K562 (cell line): ENCODE data around the gene WDR18. TPM values are rescaled to one million over a fixed set of nuclear protein-coding genes. Genes with fewer than 3 reads are reported as not detected.

Source experiments
- ARHGAP35 ChIP-seq: fragments of 450-650 bp; IDR thresholded peaks from 2 replicates; pipeline ENCODE4 v1.6.1; 2018; ENCODE audit not compliant: partially characterized antibody
- CBFB ChIP-seq: sonication (generic); formaldehyde crosslinking; IDR thresholded peaks from 2 replicates; pipeline ENCODE4 v1.4.0; 2020; ENCODE audit warnings: mild to moderate bottlenecking, missing genetic modification reagents
- CHD1 ChIP-seq: fragments of 200-600 bp; sonication (generic); IDR thresholded peaks from one replicate; pipeline ENCODE4 v1.6.1; 2012; ENCODE audit warnings: mild to moderate bottlenecking, moderate library complexity, low read length, inconsistent platforms
- EP400 ChIP-seq: fragments of 450-650 bp; IDR thresholded peaks from 2 replicates; pipeline ENCODE4 v1.6.1; 2017; ENCODE audit warnings: antibody characterized with exemption, mild to moderate bottlenecking, moderate library complexity
- JUNB ChIP-seq: fragments of 450-650 bp; formaldehyde crosslinking; conservative IDR thresholded peaks from 2 replicates; pipeline ENCODE4 v1.4.0; 2020; ENCODE audit warnings: mild to moderate bottlenecking
- KLF16 ChIP-seq: IDR thresholded peaks from 2 replicates; pipeline ENCODE4 v1.6.1; 2016; ENCODE audit warnings: antibody characterized with exemption
- MTA3 ChIP-seq: fragments of 450-650 bp; formaldehyde crosslinking; IDR thresholded peaks from 2 replicates; pipeline ENCODE4 v1.6.1; 2017; ENCODE audit warnings: mild to moderate bottlenecking, borderline replicate concordance
- MYC ChIP-seq, 2 experiments: fragments of 250-450 bp in 1 of 2; sonication (Bioruptor Pico) in 1 of 2; IDR thresholded peaks; 2 replicates each; pipeline versions ENCODE4 v1.5.1 to v1.6.1; 2012 to 2021; ENCODE audit warnings: low read depth in 2 of 2, borderline replicate concordance in 1 of 2, improper control_type of control experiment in 1 of 2, low read length in 1 of 2, mild to moderate bottlenecking in 1 of 2, moderate library complexity in 1 of 2
- NFATC3 ChIP-seq: fragments of 450-650 bp; IDR thresholded peaks from 2 replicates; pipeline ENCODE4 v1.6.1; 2017; ENCODE audit warnings: mild to moderate bottlenecking
- NR2C2 ChIP-seq, 2 experiments: fragments of 200-800 bp in 1 of 2; sonication (Bioruptor generic) in 1 of 2; sonication (generic) in 1 of 2; formaldehyde crosslinking in 1 of 2; IDR thresholded peaks; 2 replicates each; pipeline versions ENCODE4 v1.6.1 to v1.8.0; 2016 to 2022; ENCODE audit warnings: mild to moderate bottlenecking in 1 of 2, missing compliant biosample characterization in 1 of 2, missing genetic modification characterization in 1 of 2, missing genetic modification reagents in 1 of 2
- PHF8 ChIP-seq: fragments of 200-600 bp; sonication (generic); IDR thresholded peaks from 2 replicates; pipeline ENCODE4 v1.6.1; 2012; ENCODE audit warnings: mixed run types, mild to moderate bottlenecking, inconsistent platforms, low read length, moderate library complexity, borderline replicate concordance
- POLR2G ChIP-seq: fragments of 200-400 bp; formaldehyde crosslinking; IDR thresholded peaks from 2 replicates; pipeline ENCODE4 v1.6.1; 2017; ENCODE audit warnings: low read depth, mild to moderate bottlenecking, antibody characterized with exemption, low read length, moderate library complexity
- SRSF3 ChIP-seq: fragments of 200-400 bp; formaldehyde crosslinking; IDR thresholded peaks from 2 replicates; pipeline ENCODE4 v1.6.1; 2016; ENCODE audit warnings: mild to moderate bottlenecking, low read length, moderate library complexity; ENCODE audit not compliant: insufficient read depth
- ZFP30 ChIP-seq: fragments of 250-450 bp; sonication (Bioruptor Pico); IDR thresholded peaks from 2 replicates; pipeline ENCODE4 v1.8.0; 2022; ENCODE audit warnings: moderate library complexity, mild to moderate bottlenecking, inconsistent platforms, borderline replicate concordance
- ZNF134 ChIP-seq: fragments of 250-450 bp; sonication (Bioruptor Pico); conservative IDR thresholded peaks from 2 replicates; pipeline ENCODE4 v1.4.0; 2020
- ZNF143 ChIP-seq: sonication (generic); formaldehyde crosslinking; IDR thresholded peaks from 2 replicates; pipeline ENCODE4 v1.9.0; 2022; ENCODE audit warnings: mild to moderate bottlenecking, missing genetic modification reagents
- polyA plus RNA-seq, 8 experiments: library from polyadenylated mRNA; depleted of rRNA in 4 of 8; stranded (reverse) in 5 of 8; unstranded in 3 of 8; fragments of >200 nt; fragmentation: Nextera tagmentation in 2 of 8; fragmentation: Illumina TruSeq in 1 of 8; extraction: Ambion mirVana in 2 of 8; extraction: Trizol in 1 of 8; gene quantifications; 2 replicates each; pipeline versions ENCODE4 v1.2.1 to v1.2.3, GENCODE V29; 2011 to 2014; ENCODE audit warnings: inconsistent platforms in 1 of 8, missing spikeins in 1 of 8
- total RNA-seq, 7 experiments: library from RNA; depleted of rRNA in 6 of 7; stranded (reverse); fragments of >200 nt in 6 of 7; fragmentation: Illumina TruSeq in 2 of 7; extraction: Trizol in 2 of 7; gene quantifications; 2 replicates each; pipeline versions ENCODE4 v1.2.1 to v1.2.3, GENCODE V29; 2011 to 2021; ENCODE audit warnings: low replicate concordance in 1 of 7
- TF ChIP-seq, protein P1 (sequence below): IDR thresholded peaks from 3 replicates; pipeline ENCODE4 v1.6.1; 2011; ENCODE audit warnings: borderline replicate concordance, mild to moderate bottlenecking; ENCODE audit not compliant: insufficient read length, insufficient read depth
- TF ChIP-seq, protein P2 (sequence below): fragments of 250-450 bp; sonication (Bioruptor Pico); IDR thresholded peaks from 2 replicates; pipeline ENCODE4 v1.5.0; 2021
- TF ChIP-seq, protein P3 (sequence below): fragments of 250-450 bp; sonication (Bioruptor Pico); IDR thresholded peaks from 2 replicates; pipeline ENCODE4 v1.8.0; 2022; ENCODE audit warnings: moderate library complexity, mild to moderate bottlenecking, inconsistent platforms
- TF ChIP-seq, protein P4 (sequence below): fragments of 450-650 bp; IDR thresholded peaks from 2 replicates; pipeline ENCODE4 v1.6.1; 2016; ENCODE audit warnings: missing biosample characterization, missing genetic modification characterization

Gene WDR18
- total and polyA plus RNA-seq, 9 of the 15 experiments (the other 6 are each of a cell fraction or from before 2014, with no cell fraction given), result 0.65 to 181 (median 30.1) TPM

DNA sequence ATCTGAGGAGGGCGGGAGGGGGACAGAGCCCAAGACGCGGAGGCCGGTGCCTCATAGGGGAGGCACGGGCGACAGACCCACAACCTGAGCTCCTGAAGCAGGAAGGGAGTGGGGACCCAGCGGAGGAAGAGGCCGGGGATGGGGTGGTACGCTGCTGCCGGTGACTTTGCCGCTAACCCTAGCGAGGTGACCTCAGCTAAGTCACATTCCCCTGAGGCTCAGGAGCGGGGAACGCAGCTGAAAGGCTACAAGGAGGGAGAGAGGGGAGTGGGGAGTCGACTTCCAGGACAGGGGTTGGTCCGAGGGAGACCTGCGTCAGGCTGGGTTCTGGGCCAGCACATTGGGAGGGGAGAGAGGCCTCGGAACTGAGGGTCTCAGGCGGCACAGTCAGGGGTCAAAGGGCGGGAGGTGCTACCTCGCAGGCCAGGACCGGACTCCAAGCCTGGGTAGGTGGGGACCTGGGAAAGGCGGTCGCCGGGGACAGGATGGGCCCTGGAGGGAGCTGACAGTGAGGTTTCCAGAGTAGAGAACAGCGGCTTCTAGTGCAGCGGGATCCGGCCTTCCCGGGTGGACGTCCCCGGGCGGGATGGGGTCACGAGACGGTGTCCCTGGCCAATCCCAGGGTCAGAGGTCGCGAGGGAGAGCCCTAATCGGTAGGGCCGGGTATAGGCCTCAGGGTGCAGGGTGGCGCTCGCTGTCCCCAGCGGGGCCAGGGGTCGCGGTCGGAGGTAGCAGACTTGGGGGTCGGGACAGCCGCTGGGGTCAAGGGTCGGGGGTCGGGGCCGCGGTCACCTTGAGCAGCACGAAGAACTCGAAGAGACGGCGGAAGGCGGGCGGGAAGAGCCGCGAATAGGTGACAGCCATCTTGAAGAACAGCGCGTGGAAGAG is 36.1 kb downstream of the WDR18 start (continued):
- TF ChIP-seq, protein P1, sequence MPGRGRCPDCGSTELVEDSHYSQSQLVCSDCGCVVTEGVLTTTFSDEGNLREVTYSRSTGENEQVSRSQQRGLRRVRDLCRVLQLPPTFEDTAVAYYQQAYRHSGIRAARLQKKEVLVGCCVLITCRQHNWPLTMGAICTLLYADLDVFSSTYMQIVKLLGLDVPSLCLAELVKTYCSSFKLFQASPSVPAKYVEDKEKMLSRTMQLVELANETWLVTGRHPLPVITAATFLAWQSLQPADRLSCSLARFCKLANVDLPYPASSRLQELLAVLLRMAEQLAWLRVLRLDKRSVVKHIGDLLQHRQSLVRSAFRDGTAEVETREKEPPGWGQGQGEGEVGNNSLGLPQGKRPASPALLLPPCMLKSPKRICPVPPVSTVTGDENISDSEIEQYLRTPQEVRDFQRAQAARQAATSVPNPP, result no peak
- TF ChIP-seq NR2C2 (CRISPR knock-in tag; IDR thresholded peaks at IDR 0.05), result peak; percentile 83
- peak; percentile 96 for TF ChIP-seq NR2C2 (tag; IDR thresholded peaks at IDR 0.05)
- TF ChIP-seq NFATC3, result no peak
- no peak for TF ChIP-seq SRSF3
- TF ChIP-seq, protein P2, sequence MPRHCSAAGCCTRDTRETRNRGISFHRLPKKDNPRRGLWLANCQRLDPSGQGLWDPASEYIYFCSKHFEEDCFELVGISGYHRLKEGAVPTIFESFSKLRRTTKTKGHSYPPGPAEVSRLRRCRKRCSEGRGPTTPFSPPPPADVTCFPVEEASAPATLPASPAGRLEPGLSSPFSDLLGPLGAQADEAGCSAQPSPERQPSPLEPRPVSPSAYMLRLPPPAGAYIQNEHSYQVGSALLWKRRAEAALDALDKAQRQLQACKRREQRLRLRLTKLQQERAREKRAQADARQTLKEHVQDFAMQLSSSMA (CRISPR knock-in tag), result no peak
- TF ChIP-seq CHD1, result peak; percentile 77
- no peak for TF ChIP-seq PHF8
- TF ChIP-seq, protein P3, sequence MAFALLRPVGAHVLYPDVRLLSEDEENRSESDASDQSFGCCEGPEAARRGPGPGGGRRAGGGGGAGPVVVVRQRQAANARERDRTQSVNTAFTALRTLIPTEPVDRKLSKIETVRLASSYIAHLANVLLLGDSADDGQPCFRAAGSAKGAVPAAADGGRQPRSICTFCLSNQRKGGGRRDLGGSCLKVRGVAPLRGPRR, result no peak
- no peak for TF ChIP-seq ARHGAP35
- TF ChIP-seq, protein P4, sequence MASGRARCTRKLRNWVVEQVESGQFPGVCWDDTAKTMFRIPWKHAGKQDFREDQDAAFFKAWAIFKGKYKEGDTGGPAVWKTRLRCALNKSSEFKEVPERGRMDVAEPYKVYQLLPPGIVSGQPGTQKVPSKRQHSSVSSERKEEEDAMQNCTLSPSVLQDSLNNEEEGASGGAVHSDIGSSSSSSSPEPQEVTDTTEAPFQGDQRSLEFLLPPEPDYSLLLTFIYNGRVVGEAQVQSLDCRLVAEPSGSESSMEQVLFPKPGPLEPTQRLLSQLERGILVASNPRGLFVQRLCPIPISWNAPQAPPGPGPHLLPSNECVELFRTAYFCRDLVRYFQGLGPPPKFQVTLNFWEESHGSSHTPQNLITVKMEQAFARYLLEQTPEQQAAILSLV (tag), result no peak
- peak; percentile 27; the same call in 1 of the 2 replicates for TF ChIP-seq CBFB (CRISPR knock-in tag)
- TF ChIP-seq ZFP30 (CRISPR knock-in tag), result no peak
- TF ChIP-seq ZNF143 (CRISPR knock-in tag), result no peak
- TF ChIP-seq MTA3, result no peak
- TF ChIP-seq KLF16, result no peak
- no peak for TF ChIP-seq MYC (IDR thresholded peaks at IDR 0.05; ENCODE audit: low read depth, low read length)
- TF ChIP-seq MYC (CRISPR knock-in tag; IDR thresholded peaks at IDR 0.05; ENCODE audit: borderline replicate concordance, low read depth), result no peak
- no peak for TF ChIP-seq EP400
- peak; percentile 2; the same call in 1 of the 2 replicates for TF ChIP-seq POLR2G
- TF ChIP-seq ZNF134 (CRISPR knock-in tag), result no peak
- no peak for TF ChIP-seq JUNB (CRISPR knock-in tag)
